Type B pancreatic cell (in vitro differentiated cells): Measurements from ENCODE around the gene POLR2C. TPM values are rescaled to one million over a fixed set of nuclear protein-coding genes. Genes with fewer than 3 reads are reported as not detected.
A peak's percentile ranks its signal among the peaks of the same experiment; 100 is the strongest.

ENCODE experiments used
- DNase-seq: peaks from one replicate; pipeline ENCODE4 v3.0.0; 2021; ENCODE audit warnings: mixed read lengths; ENCODE audit not compliant: unreplicated experiment; ENCODE audit errors: extremely low spot score
- H3K27ac Mint-ChIP-seq: 2 replicates; pipeline ENCODE4 v1.8.0; 2021; ENCODE audit warnings: mild to moderate bottlenecking, mixed read lengths
- H3K27me3 Mint-ChIP-seq: 2 replicates; pipeline ENCODE4 v1.8.0; 2021; ENCODE audit warnings: mixed read lengths
- H3K36me3 Mint-ChIP-seq: 2 replicates; pipeline ENCODE4 v1.8.0; 2021; ENCODE audit warnings: mixed read lengths
- H3K4me1 Mint-ChIP-seq: one replicate; pipeline ENCODE4 v1.8.0; 2021; ENCODE audit warnings: mixed read lengths; ENCODE audit not compliant: unreplicated experiment
- H3K4me3 Mint-ChIP-seq: 2 replicates; pipeline ENCODE4 v1.8.0; 2021; ENCODE audit warnings: mild to moderate bottlenecking, mixed read lengths
- H3K9me3 Mint-ChIP-seq: 2 replicates; pipeline ENCODE4 v1.8.0; 2021; ENCODE audit warnings: mixed read lengths
- CTCF ChIP-seq: fragments of 200-600 bp; sonication (generic); conservative IDR thresholded peaks from 2 replicates; pipeline ENCODE4 v1.5.0; 2021; ENCODE audit warnings: antibody characterized with exemption, mild to moderate bottlenecking
- total RNA-seq: library from RNA; stranded (reverse); gene quantifications from 2 replicates; pipeline ENCODE4 v1.2.1, GENCODE V29; 2021; ENCODE audit warnings: low replicate concordance

Gene POLR2C
- total RNA-seq, 1 donor from 2014 or later, result 70.5 TPM

GRCh38 chr16:57422026-57422944 lies 40.2 kb upstream of the POLR2C start:
- Mint-ChIP-seq H3K4me1 (peaks cover 26% of the 10 kb centered on the region), H3K27ac (peak overlapping the region; percentile 32), H3K27me3 (no peaks in the 10 kb centered on the region), H3K36me3 (no peaks in the 10 kb centered on the region), H3K4me3 (no peak overlapping the region), H3K9me3 (no peaks in the 10 kb centered on the region)
- TF ChIP-seq CTCF, result peak; percentile 79
- DNase-seq, result no peak

GRCh38 chr16:57423152-57423551 lies 39.3 kb upstream of the POLR2C start:
- no peak for DNase-seq
- no peak overlapping the region for H3K27ac Mint-ChIP-seq

GRCh38 chr16:57424583-57424982 lies 37.9 kb upstream of the POLR2C start:
- Mint-ChIP-seq H3K4me3 (no peak overlapping the region), H3K27me3 (no peaks in the 10 kb centered on the region), H3K36me3 (peaks cover 13% of the 10 kb centered on the region), H3K27ac (no peak overlapping the region), H3K4me1 (peaks cover 9% of the 10 kb centered on the region), H3K9me3 (no peaks in the 10 kb centered on the region)
- TF ChIP-seq CTCF, result no peak
- no peak for DNase-seq

More at GRCh38 chr16:57423152-57423551, 39.3 kb upstream of the POLR2C start:
- H3K9me3 Mint-ChIP-seq, result no peaks in the 10 kb centered on the region
- peaks cover 21% of the 10 kb centered on the region for H3K4me1 Mint-ChIP-seq
- no peak overlapping the region for H3K4me3 Mint-ChIP-seq
- peaks cover 5% of the 10 kb centered on the region for H3K36me3 Mint-ChIP-seq
- TF ChIP-seq CTCF, result no peak
- no peaks in the 10 kb centered on the region for H3K27me3 Mint-ChIP-seq

- Mint-ChIP-seq H3K36me3 (peaks cover 23% of the 10 kb centered on the region), H3K27me3 (no peaks in the 10 kb centered on the region), H3K27ac (no peak overlapping the region), H3K9me3 (no peaks in the 10 kb centered on the region), H3K4me1 (peaks cover 7% of the 10 kb centered on the region), H3K4me3 (no peak overlapping the region)
- no peak for TF ChIP-seq CTCF
- no peak for DNase-seq
These were observed 36.1 kb upstream of the POLR2C start for GRCh38 chr16:57426356-57426755.

GRCh38 chr16:57427307-57427706 lies 35.2 kb upstream of the POLR2C start:
- H3K4me1 Mint-ChIP-seq, result peaks cover 4% of the 10 kb centered on the region
- peaks cover 26% of the 10 kb centered on the region for H3K36me3 Mint-ChIP-seq
- no peak overlapping the region for H3K4me3 Mint-ChIP-seq
- no peak for TF ChIP-seq CTCF
- no peak for DNase-seq
- no peaks in the 10 kb centered on the region for H3K27me3 Mint-ChIP-seq
- no peaks in the 10 kb centered on the region for H3K9me3 Mint-ChIP-seq
- H3K27ac Mint-ChIP-seq, result no peak overlapping the region
